Measurements from ENCODE around the gene AGPS. TPM values are rescaled to one million over a fixed set of nuclear protein-coding genes. Genes with fewer than 3 reads are reported as not detected.

The AGPS gene
- total RNA-seq, 1 experiment from 2014 or later: 69.9 TPM

- H3K36me3 Mint-ChIP-seq (ENCODE audit: insufficient read depth, unreplicated experiment): peaks cover 12% of the 10 kb centered on the region
- H3K9me3 Mint-ChIP-seq (ENCODE audit: low read depth, unreplicated experiment): peaks cover 15% of the 10 kb centered on the region
- TF ChIP-seq CTCF (IDR thresholded peaks at IDR 0.05; ENCODE audit: unreplicated experiment): no peak
- H3K27ac Mint-ChIP-seq (ENCODE audit: unreplicated experiment): no peak overlapping the region
- no peak for DNase-seq
- no TSS peak for BruUV-seq (replicated peaks)
- no peaks in the 10 kb centered on the region for H3K27me3 Mint-ChIP-seq (ENCODE audit: unreplicated experiment)
- H3K4me3 Mint-ChIP-seq (ENCODE audit: low read depth, unreplicated experiment): no peak overlapping the region
- intact Hi-C loops (cut with micrococcal nuclease; ENCODE audit: unreplicated experiment): no loop called here
- CTCF ChIA-PET: no interaction called here
- no peaks in the 10 kb centered on the region for H3K4me1 Mint-ChIP-seq (ENCODE audit: low read depth, unreplicated experiment)
Observed at GRCh38 chr2:177432703-177433102, 40.1 kb downstream of the AGPS start.

GRCh38 chr2:177433402-177433801 lies 40.8 kb downstream of the AGPS start:
- intact Hi-C loops (cut with micrococcal nuclease; ENCODE audit: unreplicated experiment): no loop called here
- no peak for DNase-seq
- Mint-ChIP-seq H3K9me3 (ENCODE audit: low read depth, unreplicated experiment) (peaks cover 11% of the 10 kb centered on the region), H3K4me3 (ENCODE audit: low read depth, unreplicated experiment) (no peak overlapping the region), H3K27ac (ENCODE audit: unreplicated experiment) (no peak overlapping the region), H3K36me3 (ENCODE audit: insufficient read depth, unreplicated experiment) (peaks cover 14% of the 10 kb centered on the region), H3K27me3 (ENCODE audit: unreplicated experiment) (no peaks in the 10 kb centered on the region), H3K4me1 (ENCODE audit: low read depth, unreplicated experiment) (no peaks in the 10 kb centered on the region)
- no peak for TF ChIP-seq CTCF (IDR thresholded peaks at IDR 0.05; ENCODE audit: unreplicated experiment)
- CTCF ChIA-PET: no interaction called here
- BruUV-seq (replicated peaks): no TSS peak

GRCh38 chr2:177434475-177434874 lies 41.9 kb downstream of the AGPS start:
- Mint-ChIP-seq H3K4me3 (ENCODE audit: low read depth, unreplicated experiment) (no peak overlapping the region), H3K36me3 (ENCODE audit: insufficient read depth, unreplicated experiment) (peaks cover 14% of the 10 kb centered on the region), H3K27me3 (ENCODE audit: unreplicated experiment) (no peaks in the 10 kb centered on the region), H3K9me3 (ENCODE audit: low read depth, unreplicated experiment) (peaks cover 6% of the 10 kb centered on the region), H3K4me1 (ENCODE audit: low read depth, unreplicated experiment) (no peaks in the 10 kb centered on the region), H3K27ac (ENCODE audit: unreplicated experiment) (no peak overlapping the region)
- intact Hi-C loops (cut with micrococcal nuclease; ENCODE audit: unreplicated experiment): no loop called here
- TF ChIP-seq CTCF (IDR thresholded peaks at IDR 0.05; ENCODE audit: unreplicated experiment): no peak
- no peak for DNase-seq
- CTCF ChIA-PET: no interaction called here
- no TSS peak for BruUV-seq (replicated peaks)

GRCh38 chr2:177445200-177445599 lies 52.6 kb downstream of the AGPS start:
- no TSS peak for BruUV-seq (replicated peaks)
- Mint-ChIP-seq H3K27ac (ENCODE audit: unreplicated experiment) (no peak overlapping the region), H3K27me3 (ENCODE audit: unreplicated experiment) (no peaks in the 10 kb centered on the region), H3K4me1 (ENCODE audit: low read depth, unreplicated experiment) (no peaks in the 10 kb centered on the region), H3K9me3 (ENCODE audit: low read depth, unreplicated experiment) (no peaks in the 10 kb centered on the region), H3K36me3 (ENCODE audit: insufficient read depth, unreplicated experiment) (peaks cover 16% of the 10 kb centered on the region), H3K4me3 (ENCODE audit: low read depth, unreplicated experiment) (no peak overlapping the region)
- CTCF ChIA-PET: no interaction called here
- no peak for TF ChIP-seq CTCF (IDR thresholded peaks at IDR 0.05; ENCODE audit: unreplicated experiment)
- no peak for DNase-seq
- intact Hi-C loops (cut with micrococcal nuclease; ENCODE audit: unreplicated experiment): no loop called here

- DNase-seq: no peak
- no peaks in the 10 kb centered on the region for H3K4me1 Mint-ChIP-seq (ENCODE audit: low read depth, unreplicated experiment)
- H3K4me3 Mint-ChIP-seq (ENCODE audit: low read depth, unreplicated experiment): no peak overlapping the region
- peaks cover 8% of the 10 kb centered on the region for H3K36me3 Mint-ChIP-seq (ENCODE audit: insufficient read depth, unreplicated experiment)
- no peak for TF ChIP-seq CTCF (IDR thresholded peaks at IDR 0.05; ENCODE audit: unreplicated experiment)
- no peaks in the 10 kb centered on the region for H3K27me3 Mint-ChIP-seq (ENCODE audit: unreplicated experiment)
- CTCF ChIA-PET: no interaction called here
- intact Hi-C loops (cut with micrococcal nuclease; ENCODE audit: unreplicated experiment): no loop called here
- no peaks in the 10 kb centered on the region for H3K9me3 Mint-ChIP-seq (ENCODE audit: low read depth, unreplicated experiment)
- no TSS peak for BruUV-seq (replicated peaks)
- H3K27ac Mint-ChIP-seq (ENCODE audit: unreplicated experiment): no peak overlapping the region
Observed at GRCh38 chr2:177448031-177448430, 55.5 kb downstream of the AGPS start.
